Endothelial cell of umbilical vein (primary cell): Measurements from ENCODE around the gene FHDC1.

Experiments
- EZH2 ChIP-seq: IDR thresholded peaks from 2 replicates; pipeline ENCODE4 v1.6.1; 2012; ENCODE audit warnings: borderline replicate concordance, low read depth, mild to moderate bottlenecking, moderate library complexity, low read length, inconsistent platforms; ENCODE audit not compliant: severe bottlenecking
- FOS ChIP-seq: IDR thresholded peaks from 2 replicates; pipeline ENCODE4 v1.6.1; 2011; ENCODE audit warnings: mild to moderate bottlenecking, low read length, moderate library complexity, borderline replicate concordance; ENCODE audit not compliant: insufficient read depth
- MYC ChIP-seq: IDR thresholded peaks from one replicate; pipeline ENCODE4 v1.6.1; 2011; ENCODE audit warnings: mild to moderate bottlenecking, low read depth, low read length
- POLR2A ChIP-seq: IDR thresholded peaks from 2 replicates; pipeline ENCODE4 v1.6.1; 2012; ENCODE audit warnings: low read depth, mild to moderate bottlenecking, control low read depth, low read length
- POLR2AphosphoS5 ChIP-seq: IDR thresholded peaks from 2 replicates; pipeline ENCODE4 v1.6.1; 2012; ENCODE audit warnings: low read depth, mild to moderate bottlenecking, control low read depth, low read length, moderate library complexity; ENCODE audit not compliant: insufficient read depth
- TF ChIP-seq, protein P1 (sequence below), 2 donors: IDR thresholded peaks; 1 replicate in 1 of 2; 2 replicates in 1 of 2; pipeline ENCODE4 v1.5.1; 2011; ENCODE audit warnings: low read length in 2 of 2, mild to moderate bottlenecking in 2 of 2, moderate library complexity in 2 of 2, control low read depth in 1 of 2, inconsistent platforms in 1 of 2, low read depth in 1 of 2; ENCODE audit not compliant: insufficient read depth in 1 of 2; ENCODE audit errors: extremely low read depth in 1 of 2
- TF ChIP-seq, protein P2 (sequence below): IDR thresholded peaks from 2 replicates; pipeline ENCODE4 v1.6.1; 2011; ENCODE audit not compliant: insufficient read depth, insufficient read length

DNA sequence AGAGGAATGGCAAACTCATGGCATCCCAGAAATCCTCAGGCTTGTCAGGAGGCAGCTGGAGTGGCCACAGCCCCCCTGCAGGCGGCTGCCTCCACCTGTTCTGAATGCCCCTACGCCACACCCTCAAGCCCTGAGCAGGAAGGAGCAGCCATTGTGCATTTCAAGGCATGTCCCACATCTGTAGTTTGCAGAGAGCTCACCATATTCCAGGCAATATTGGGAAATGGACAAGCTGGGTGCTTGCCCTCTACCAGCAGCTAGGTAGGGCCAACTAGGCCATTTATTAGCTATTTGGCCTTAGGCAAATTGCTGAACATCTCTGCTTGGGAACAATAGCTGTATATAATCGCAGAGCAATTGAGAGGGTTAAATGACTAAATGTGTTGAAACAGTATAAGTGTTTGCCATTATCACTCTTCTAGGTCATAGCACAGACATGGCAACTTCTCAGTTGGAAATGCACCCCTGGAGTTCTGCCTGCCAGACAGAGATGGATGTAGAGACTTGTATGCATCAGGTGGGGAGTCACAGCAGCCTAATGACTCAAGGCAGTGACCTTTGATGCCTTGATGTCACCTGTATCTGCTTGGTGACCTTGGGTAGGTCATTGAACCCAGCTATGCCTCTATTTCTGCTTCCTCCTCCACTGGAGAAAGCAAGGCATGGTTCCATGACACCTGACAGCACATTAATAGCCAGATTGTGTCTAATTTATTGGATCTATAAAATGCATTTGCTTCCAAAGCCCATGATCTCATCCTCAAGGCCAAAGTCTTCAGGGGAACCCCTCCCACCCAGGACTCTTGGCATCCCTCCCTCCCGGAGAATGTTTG, 52.8 kb downstream of the FHDC1 start:
- no peak for TF ChIP-seq POLR2AphosphoS5
- TF ChIP-seq, protein P1, sequence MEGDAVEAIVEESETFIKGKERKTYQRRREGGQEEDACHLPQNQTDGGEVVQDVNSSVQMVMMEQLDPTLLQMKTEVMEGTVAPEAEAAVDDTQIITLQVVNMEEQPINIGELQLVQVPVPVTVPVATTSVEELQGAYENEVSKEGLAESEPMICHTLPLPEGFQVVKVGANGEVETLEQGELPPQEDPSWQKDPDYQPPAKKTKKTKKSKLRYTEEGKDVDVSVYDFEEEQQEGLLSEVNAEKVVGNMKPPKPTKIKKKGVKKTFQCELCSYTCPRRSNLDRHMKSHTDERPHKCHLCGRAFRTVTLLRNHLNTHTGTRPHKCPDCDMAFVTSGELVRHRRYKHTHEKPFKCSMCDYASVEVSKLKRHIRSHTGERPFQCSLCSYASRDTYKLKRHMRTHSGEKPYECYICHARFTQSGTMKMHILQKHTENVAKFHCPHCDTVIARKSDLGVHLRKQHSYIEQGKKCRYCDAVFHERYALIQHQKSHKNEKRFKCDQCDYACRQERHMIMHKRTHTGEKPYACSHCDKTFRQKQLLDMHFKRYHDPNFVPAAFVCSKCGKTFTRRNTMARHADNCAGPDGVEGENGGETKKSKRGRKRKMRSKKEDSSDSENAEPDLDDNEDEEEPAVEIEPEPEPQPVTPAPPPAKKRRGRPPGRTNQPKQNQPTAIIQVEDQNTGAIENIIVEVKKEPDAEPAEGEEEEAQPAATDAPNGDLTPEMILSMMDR (IDR thresholded peaks at IDR 0.05; ENCODE audit: extremely low read depth in 1 of 2, insufficient read depth in 1 of 2, low read depth in 1 of 2, low read length in 2 of 2): no peak
- no peak for TF ChIP-seq MYC
- no peak for TF ChIP-seq POLR2A
- TF ChIP-seq FOS: no peak
- TF ChIP-seq, protein P2, sequence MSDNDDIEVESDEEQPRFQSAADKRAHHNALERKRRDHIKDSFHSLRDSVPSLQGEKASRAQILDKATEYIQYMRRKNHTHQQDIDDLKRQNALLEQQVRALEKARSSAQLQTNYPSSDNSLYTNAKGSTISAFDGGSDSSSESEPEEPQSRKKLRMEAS: no peak
- no peak for TF ChIP-seq EZH2
